Fibroblast of the aortic adventitia (primary cell): Measurements from ENCODE around the gene MUC4. TPM values are rescaled to one million over a fixed set of nuclear protein-coding genes. Genes with fewer than 3 reads are reported as not detected.

Source experiments
- DNase-seq: peaks from one replicate; pipeline ENCODE4 v3.0.0-alpha.2; 2010; ENCODE audit warnings: low read depth
- H3K4me3 ChIP-seq: 2 replicates; pipeline ENCODE4 v1.5.1; 2011; ENCODE audit warnings: low read depth, mild to moderate bottlenecking, control low read depth, low read length, moderate library complexity
- CTCF ChIP-seq: IDR thresholded peaks from 2 replicates; pipeline ENCODE4 v1.5.1; 2011; ENCODE audit warnings: mild to moderate bottlenecking, low read length, control low read depth, inconsistent platforms; ENCODE audit not compliant: insufficient read depth
- total RNA-seq: library from RNA; depleted of rRNA; stranded (reverse); fragments of >200 nt; gene quantifications from 2 replicates; pipeline ENCODE4 v1.2.3, GENCODE V29; 2012; ENCODE audit warnings: low replicate concordance

MUC4 gene
- total RNA-seq, 1 donor = not detected

- no peak for TF ChIP-seq CTCF
- H3K4me3 ChIP-seq = peak overlapping the region; percentile 13
- peak; percentile 44 for DNase-seq
Observed at GRCh38 chr3:195803289-195803908, 8.3 kb downstream of the MUC4 start.

GRCh38 chr3:195802795-195803194, 8.9 kb downstream of the MUC4 start:
- H3K4me3 ChIP-seq = peak overlapping the region; percentile 13
- TF ChIP-seq CTCF = no peak
- DNase-seq = peak; percentile 9

GRCh38 chr3:195802261-195802701, 9.4 kb downstream of the MUC4 start:
- TF ChIP-seq CTCF = no peak
- DNase-seq = no peak
- no peak overlapping the region for H3K4me3 ChIP-seq

- no peak overlapping the region for H3K4me3 ChIP-seq
- no peak for TF ChIP-seq CTCF
- DNase-seq = no peak
Observed at GRCh38 chr3:195801251-195802183, 10.2 kb downstream of the MUC4 start.

GRCh38 chr3:195800240-195800639, 11.5 kb downstream of the MUC4 start:
- H3K4me3 ChIP-seq = no peak overlapping the region
- no peak for DNase-seq
- TF ChIP-seq CTCF = no peak

- TF ChIP-seq CTCF = no peak
- DNase-seq = no peak
Observed at GRCh38 chr3:195796795-195797194, 14.9 kb downstream of the MUC4 start.

More at GRCh38 chr3:195796795-195797194, 14.9 kb downstream of the MUC4 start:
- no peak overlapping the region for H3K4me3 ChIP-seq
